Stimulated activated naive CD8-positive, alpha-beta T cell treated with anti-CD3 and anti-CD28 coated beads, Interleukin-15, Interleukin-2, amounts not matched to agents 100 ng/mL and 50 ng/mL, for 24 hours (primary cell): ENCODE measurements around the gene IRX4.
A peak's percentile ranks its signal among the peaks of the same experiment; 100 is the strongest.

Source experiments
- H3K27ac Mint-ChIP-seq: one replicate; pipeline ENCODE4 v1.8.0; 2021; ENCODE audit warnings: mild to moderate bottlenecking, mixed read lengths
- H3K27me3 Mint-ChIP-seq: one replicate; pipeline ENCODE4 v1.8.0; 2021; ENCODE audit warnings: mixed read lengths
- H3K36me3 Mint-ChIP-seq: one replicate; pipeline ENCODE4 v1.8.0; 2021; ENCODE audit warnings: low read depth, mixed read lengths
- H3K4me1 Mint-ChIP-seq: one replicate; pipeline ENCODE4 v1.8.0; 2021; ENCODE audit warnings: low read depth, mixed read lengths
- H3K4me3 Mint-ChIP-seq: one replicate; pipeline ENCODE4 v1.8.0; 2021; ENCODE audit warnings: mild to moderate bottlenecking, mixed read lengths
- H3K9me3 Mint-ChIP-seq: one replicate; pipeline ENCODE4 v1.8.0; 2021; ENCODE audit warnings: mixed read lengths

The IRX4 gene

GRCh38 chr5:1889321-1890065, 6.8 kb upstream of the IRX4 start:
- Mint-ChIP-seq H3K27ac (no peak overlapping the region), H3K4me1 (no peaks in the 10 kb centered on the region), H3K4me3 (no peak overlapping the region), H3K36me3 (no peaks in the 10 kb centered on the region), H3K9me3 (no peaks in the 10 kb centered on the region), H3K27me3 (peaks cover 45% of the 10 kb centered on the region)

- H3K4me3 Mint-ChIP-seq: no peak overlapping the region
These were observed 6.0 kb upstream of the IRX4 start for GRCh38 chr5:1888541-1889251.

GRCh38 chr5:1887588-1888360, 5.0 kb upstream of the IRX4 start:
- H3K4me3 Mint-ChIP-seq: no peak overlapping the region
- no peaks in the 10 kb centered on the region for H3K9me3 Mint-ChIP-seq
- no peaks in the 10 kb centered on the region for H3K36me3 Mint-ChIP-seq
- H3K4me1 Mint-ChIP-seq: peaks cover 5% of the 10 kb centered on the region
- H3K27ac Mint-ChIP-seq: no peak overlapping the region
- peaks cover 39% of the 10 kb centered on the region for H3K27me3 Mint-ChIP-seq

More at GRCh38 chr5:1888541-1889251, 6.0 kb upstream of the IRX4 start:
- H3K4me1 Mint-ChIP-seq: peaks cover 5% of the 10 kb centered on the region
- H3K36me3 Mint-ChIP-seq: no peaks in the 10 kb centered on the region
- peaks cover 45% of the 10 kb centered on the region for H3K27me3 Mint-ChIP-seq
- H3K27ac Mint-ChIP-seq: no peak overlapping the region
- H3K9me3 Mint-ChIP-seq: no peaks in the 10 kb centered on the region

GRCh38 chr5:1886846-1887587, 4.3 kb upstream of the IRX4 start:
- no peaks in the 10 kb centered on the region for H3K36me3 Mint-ChIP-seq
- H3K9me3 Mint-ChIP-seq: no peaks in the 10 kb centered on the region
- peaks cover 5% of the 10 kb centered on the region for H3K4me1 Mint-ChIP-seq
- H3K27ac Mint-ChIP-seq: no peak overlapping the region
- no peak overlapping the region for H3K4me3 Mint-ChIP-seq
- H3K27me3 Mint-ChIP-seq: peaks cover 35% of the 10 kb centered on the region

- no peak overlapping the region for H3K27ac Mint-ChIP-seq
- H3K27me3 Mint-ChIP-seq: peaks cover 39% of the 10 kb centered on the region
- H3K4me1 Mint-ChIP-seq: peaks cover 5% of the 10 kb centered on the region
- no peaks in the 10 kb centered on the region for H3K9me3 Mint-ChIP-seq
- H3K4me3 Mint-ChIP-seq: no peak overlapping the region
- H3K36me3 Mint-ChIP-seq: no peaks in the 10 kb centered on the region
These were observed 3.4 kb upstream of the IRX4 start for GRCh38 chr5:1885868-1886845.

GRCh38 chr5:1885404-1885755, 2.7 kb upstream of the IRX4 start:
- Mint-ChIP-seq H3K9me3 (no peaks in the 10 kb centered on the region), H3K27me3 (peaks cover 42% of the 10 kb centered on the region), H3K27ac (no peak overlapping the region), H3K4me3 (no peak overlapping the region), H3K4me1 (peaks cover 5% of the 10 kb centered on the region), H3K36me3 (no peaks in the 10 kb centered on the region)

- Mint-ChIP-seq H3K27me3 (peaks cover 46% of the 10 kb centered on the region), H3K4me3 (no peak overlapping the region), H3K36me3 (no peaks in the 10 kb centered on the region), H3K9me3 (no peaks in the 10 kb centered on the region), H3K4me1 (peaks cover 5% of the 10 kb centered on the region), H3K27ac (no peak overlapping the region)
These were observed 2.1 kb upstream of the IRX4 start for GRCh38 chr5:1884678-1885403.

- Mint-ChIP-seq H3K4me3 (peak overlapping the region; percentile 26), H3K27me3 (peaks cover 46% of the 10 kb centered on the region), H3K36me3 (no peaks in the 10 kb centered on the region), H3K27ac (peak overlapping the region; percentile 52), H3K4me1 (peaks cover 5% of the 10 kb centered on the region), H3K9me3 (no peaks in the 10 kb centered on the region)
These were observed 1.4 kb upstream of the IRX4 start for GRCh38 chr5:1883925-1884677.

- Mint-ChIP-seq H3K27me3 (peaks cover 43% of the 10 kb centered on the region), H3K4me1 (peaks cover 5% of the 10 kb centered on the region), H3K4me3 (no peak overlapping the region), H3K9me3 (no peaks in the 10 kb centered on the region), H3K36me3 (no peaks in the 10 kb centered on the region), H3K27ac (no peak overlapping the region)
These were observed 597 bp upstream of the IRX4 start for GRCh38 chr5:1883120-1883924.

GRCh38 chr5:1881731-1882336, 891 bp downstream of the IRX4 start:
- Mint-ChIP-seq H3K4me1 (peaks cover 5% of the 10 kb centered on the region), H3K4me3 (no peak overlapping the region), H3K27me3 (peaks cover 49% of the 10 kb centered on the region), H3K36me3 (no peaks in the 10 kb centered on the region), H3K9me3 (no peaks in the 10 kb centered on the region), H3K27ac (no peak overlapping the region)

GRCh38 chr5:1881098-1881572, 1.6 kb downstream of the IRX4 start:
- H3K4me3 Mint-ChIP-seq: no peak overlapping the region
- no peaks in the 10 kb centered on the region for H3K9me3 Mint-ChIP-seq
- peaks cover 51% of the 10 kb centered on the region for H3K27me3 Mint-ChIP-seq
- no peaks in the 10 kb centered on the region for H3K36me3 Mint-ChIP-seq
- H3K27ac Mint-ChIP-seq: no peak overlapping the region
- H3K4me1 Mint-ChIP-seq: peaks cover 5% of the 10 kb centered on the region
